Superior temporal gyrus (tissue), 1 donor: Measurements from ENCODE around the gene ACVR1B.

Experiments used
- DNase-seq: peaks from one replicate; pipeline ENCODE4 v3.0.0-alpha.2; 2016; ENCODE audit errors: extremely low spot score

Gene ACVR1B

GRCh38 chr12:52020539-52021336 is 69.2 kb downstream of the ACVR1B start:
- no peak for DNase-seq

GRCh38 chr12:52022841-52023181 is 71.3 kb downstream of the ACVR1B start:
- DNase-seq, result no peak

GRCh38 chr12:52023182-52023975 is 71.9 kb downstream of the ACVR1B start:
- peak; percentile 71 for DNase-seq

GRCh38 chr12:52023976-52024688 is 72.6 kb downstream of the ACVR1B start:
- DNase-seq, result no peak

GRCh38 chr12:52024845-52025230 is 73.3 kb downstream of the ACVR1B start:
- no peak for DNase-seq

DNA sequence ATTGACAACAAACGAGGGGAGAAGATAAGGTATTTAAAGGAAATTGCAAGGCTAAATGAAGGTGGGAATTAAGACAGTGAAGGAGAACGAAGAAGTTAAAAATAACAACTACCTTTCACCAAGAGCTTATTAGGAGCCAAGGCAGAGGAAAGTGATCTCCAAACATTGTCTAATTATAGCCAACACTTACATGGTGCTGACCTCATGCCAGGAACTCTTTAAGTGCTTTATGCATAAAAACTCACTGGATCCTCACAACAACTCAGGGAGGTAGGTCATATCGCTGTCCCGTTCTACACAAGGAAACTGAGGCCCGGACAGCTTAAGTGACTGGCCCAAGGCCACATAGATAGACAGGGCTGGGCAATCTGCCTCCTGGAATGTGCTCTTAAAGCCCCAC is 74.8 kb downstream of the ACVR1B start:
- DNase-seq, result no peak

DNA sequence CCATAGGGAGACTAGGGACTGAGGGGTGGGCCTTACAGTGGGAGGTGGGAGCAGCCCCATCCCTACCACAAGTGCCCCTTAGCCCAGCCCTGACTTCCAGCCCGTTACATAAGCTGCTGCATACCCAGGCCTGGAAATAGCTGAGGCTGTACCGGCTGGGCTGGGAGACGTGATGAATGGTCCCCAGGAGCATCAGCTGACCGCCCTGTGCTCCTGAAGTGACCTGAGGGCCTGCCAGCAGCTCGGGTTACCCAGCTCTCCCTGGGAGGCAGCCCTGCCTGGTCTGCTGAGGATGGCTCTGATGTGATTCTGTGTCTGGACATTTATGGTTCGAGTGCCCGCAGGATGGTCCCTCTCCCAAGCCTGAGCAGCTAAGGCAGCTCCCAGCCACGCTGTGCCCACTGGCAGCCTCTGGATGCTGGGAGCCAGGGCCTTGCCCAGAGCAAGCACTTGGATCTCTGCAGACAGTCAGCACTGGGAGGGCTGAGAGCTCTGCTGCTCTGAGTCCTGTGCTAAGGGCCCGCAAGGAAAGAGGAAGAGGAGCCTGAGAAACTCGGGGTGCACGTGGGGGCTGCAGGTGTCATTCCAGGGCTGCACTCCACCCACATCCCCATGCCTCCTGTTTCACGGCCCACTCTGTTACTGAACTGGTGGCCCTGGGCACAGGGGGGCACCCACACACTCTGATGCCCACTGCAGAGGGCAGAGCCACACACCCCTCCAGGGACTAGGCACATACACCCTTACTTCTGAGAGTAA is 75.8 kb downstream of the ACVR1B start:
- no peak for DNase-seq

GRCh38 chr12:52029685-52030084 is 78.2 kb downstream of the ACVR1B start:
- no peak for DNase-seq

- DNase-seq, result peak; percentile 80
Observed at GRCh38 chr12:52032446-52032803, 80.9 kb downstream of the ACVR1B start.

GRCh38 chr12:52032804-52033445 is 81.4 kb downstream of the ACVR1B start:
- DNase-seq, result peak; percentile 96

- DNase-seq, result no peak
Observed at GRCh38 chr12:52033446-52034140, 82.1 kb downstream of the ACVR1B start.

GRCh38 chr12:52035190-52035589 is 83.7 kb downstream of the ACVR1B start:
- no peak for DNase-seq

GRCh38 chr12:52035926-52036325 is 84.4 kb downstream of the ACVR1B start:
- DNase-seq, result no peak

GRCh38 chr12:52036587-52037171 is 85.2 kb downstream of the ACVR1B start:
- DNase-seq, result peak; percentile 71

DNA sequence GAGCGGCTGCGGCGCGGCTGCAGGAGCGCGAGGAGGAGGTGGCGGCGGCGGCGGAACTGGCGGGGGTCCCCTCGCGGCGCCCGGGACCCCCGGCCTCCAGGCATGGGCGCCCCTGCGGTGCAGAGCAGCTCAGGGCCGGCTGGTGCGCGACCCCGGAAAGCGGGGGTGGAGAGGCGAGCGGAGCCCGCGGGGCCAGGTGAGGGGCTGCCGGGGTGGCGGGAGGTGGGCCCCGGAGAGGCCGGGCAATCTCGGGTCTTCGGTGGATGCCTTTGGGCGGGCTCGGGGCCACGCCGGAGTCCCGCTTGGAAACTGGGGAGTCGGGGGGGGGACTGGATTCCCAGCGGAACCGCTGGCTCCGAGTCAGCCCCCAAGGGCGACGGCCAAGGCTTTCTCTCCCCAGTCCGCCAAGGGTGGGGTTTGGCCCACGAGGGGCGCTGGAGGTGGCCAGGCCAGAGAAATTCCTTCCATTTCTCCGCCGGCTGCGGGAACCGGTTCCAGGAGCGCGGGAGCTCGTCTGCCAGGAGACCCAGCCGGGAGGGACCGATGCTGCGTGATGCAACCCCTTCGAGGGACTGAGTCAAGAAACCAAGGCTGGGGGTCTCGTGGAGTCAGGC is 85.9 kb downstream of the ACVR1B start:
- no peak for DNase-seq

- DNase-seq, result peak; percentile 46
Observed at GRCh38 chr12:52038447-52038846, 86.9 kb downstream of the ACVR1B start.

DNA sequence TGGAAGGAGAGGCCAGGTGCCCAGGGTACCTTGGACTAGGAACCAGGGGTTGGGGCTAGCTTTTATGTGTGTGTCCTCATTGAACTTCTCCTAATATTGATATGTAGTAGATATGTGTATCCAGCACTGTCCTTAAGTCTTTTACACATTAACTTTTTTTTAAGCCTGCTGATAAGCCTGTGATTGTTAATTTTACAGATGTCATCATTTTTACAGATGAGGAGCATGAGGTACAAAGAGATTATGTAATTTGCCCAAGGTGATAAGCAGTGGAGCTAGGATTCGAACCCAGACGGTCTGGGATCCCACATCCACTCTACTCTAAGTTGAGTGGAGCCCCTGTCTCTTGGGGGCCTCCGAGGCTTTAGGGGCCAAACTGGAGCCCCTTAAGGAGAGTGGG is 89.5 kb downstream of the ACVR1B start:
- no peak for DNase-seq

- DNase-seq, result no peak
Observed at GRCh38 chr12:52041695-52042123, 90.2 kb downstream of the ACVR1B start.

DNA sequence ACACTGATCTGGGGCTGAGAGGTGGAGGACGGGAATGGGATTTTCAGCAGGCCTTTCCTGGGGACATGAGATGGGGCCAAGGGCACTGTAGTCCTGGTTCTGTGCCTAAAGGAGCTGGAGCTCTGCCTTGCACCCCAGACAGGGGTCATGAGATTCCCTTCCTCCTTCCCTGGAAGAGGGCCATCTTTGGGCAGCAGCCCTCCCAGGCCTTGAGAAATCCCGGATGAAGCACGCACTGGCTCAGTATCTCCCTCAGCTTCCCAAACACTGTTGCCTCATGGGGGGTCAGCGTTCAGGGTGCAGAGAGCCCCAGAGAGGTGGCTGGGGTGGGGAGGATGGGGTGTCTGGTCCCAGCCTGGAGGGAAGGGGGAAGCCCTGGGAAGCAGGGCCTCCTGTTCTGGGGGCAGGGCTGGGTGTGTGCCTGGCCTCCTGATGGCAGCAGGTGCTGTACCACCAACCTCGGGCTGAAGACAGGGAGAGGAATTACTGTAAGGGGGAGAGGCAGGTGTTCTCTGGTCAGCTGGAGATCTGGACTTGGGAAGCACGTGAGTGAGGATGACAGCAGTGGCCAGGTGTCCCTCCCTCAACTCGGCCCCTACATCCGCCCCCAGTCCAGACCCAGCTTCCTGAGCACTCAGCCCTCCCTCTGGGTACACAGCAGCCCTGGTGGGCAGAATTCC is 91.3 kb downstream of the ACVR1B start:
- DNase-seq, result no peak
